GM12874 (cell line): ENCODE measurements around the gene MIXL1.

Source experiments
- CTCF ChIP-seq: IDR thresholded peaks from 2 replicates; pipeline ENCODE4 v1.5.1; 2011; ENCODE audit warnings: low read depth, mild to moderate bottlenecking, control low read depth, low read length, moderate library complexity; ENCODE audit not compliant: insufficient read depth

Gene MIXL1

GRCh38 chr1:226223157-226223785 lies at the start of gene MIXL1:
MIXL1 (plus strand) TSS chr1:226223664; CDS start chr1:226223682, 18 bp downstream.
- no peak for TF ChIP-seq CTCF

- no peak for TF ChIP-seq CTCF
Measured at GRCh38 chr1:226176870-226177269, 46.6 kb upstream of the MIXL1 start.

GRCh38 chr1:226181996-226182714 lies 41.3 kb upstream of the MIXL1 start:
- peak; percentile 53 for TF ChIP-seq CTCF

- TF ChIP-seq CTCF, result no peak
Measured at GRCh38 chr1:226185141-226186036, 38.1 kb upstream of the MIXL1 start.

- TF ChIP-seq CTCF, result no peak
Measured at GRCh38 chr1:226186124-226187018, 37.1 kb upstream of the MIXL1 start, which contains the start of gene ACBD3. ACBD3 (minus strand) TSS chr1:226186741; CDS start chr1:226186675, 66 bp downstream.

GRCh38 chr1:226187019-226187322 lies 36.5 kb upstream of the MIXL1 start:
- TF ChIP-seq CTCF, result no peak
